GM19395 (cell line): ENCODE data around the gene DEAF1.

ENCODE experiments used
- ATAC-seq: cut with Tn5 transposase; IDR thresholded peaks from one replicate; pipeline ENCODE4 v1.9.1; 2021; ENCODE audit warnings: mild to moderate bottlenecking, moderate library complexity; ENCODE audit not compliant: unreplicated experiment

DEAF1 gene

GRCh38 chr11:597166-597725 is 97.8 kb downstream of the DEAF1 start:
- ATAC-seq = no peak

- no peak for ATAC-seq
Measured at GRCh38 chr11:596374-596773, 98.6 kb downstream of the DEAF1 start.

DNA sequence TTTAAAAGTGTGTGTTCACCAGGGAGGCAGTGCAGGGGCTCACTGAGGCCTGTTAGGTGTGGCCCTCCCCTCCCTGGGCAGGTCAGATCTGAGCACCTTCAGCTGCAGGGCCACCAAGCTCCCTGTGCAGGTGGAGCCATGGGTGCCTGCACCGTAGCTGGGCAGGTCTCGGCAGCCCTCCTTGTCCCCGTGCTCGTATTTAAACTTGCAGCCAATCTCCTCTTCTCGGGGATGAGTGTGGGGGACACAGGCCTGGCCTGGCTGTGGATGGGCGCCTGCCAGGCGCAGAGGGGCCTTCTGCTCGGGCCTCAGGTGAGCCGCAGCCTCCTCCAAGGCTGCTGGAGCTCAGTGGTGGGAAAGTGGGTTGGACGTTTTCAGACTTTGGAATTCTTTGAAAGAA is 99.6 kb downstream of the DEAF1 start:
- no peak for ATAC-seq
